ENCODE data around the gene ZNF628.

ZNF628 gene

DNA sequence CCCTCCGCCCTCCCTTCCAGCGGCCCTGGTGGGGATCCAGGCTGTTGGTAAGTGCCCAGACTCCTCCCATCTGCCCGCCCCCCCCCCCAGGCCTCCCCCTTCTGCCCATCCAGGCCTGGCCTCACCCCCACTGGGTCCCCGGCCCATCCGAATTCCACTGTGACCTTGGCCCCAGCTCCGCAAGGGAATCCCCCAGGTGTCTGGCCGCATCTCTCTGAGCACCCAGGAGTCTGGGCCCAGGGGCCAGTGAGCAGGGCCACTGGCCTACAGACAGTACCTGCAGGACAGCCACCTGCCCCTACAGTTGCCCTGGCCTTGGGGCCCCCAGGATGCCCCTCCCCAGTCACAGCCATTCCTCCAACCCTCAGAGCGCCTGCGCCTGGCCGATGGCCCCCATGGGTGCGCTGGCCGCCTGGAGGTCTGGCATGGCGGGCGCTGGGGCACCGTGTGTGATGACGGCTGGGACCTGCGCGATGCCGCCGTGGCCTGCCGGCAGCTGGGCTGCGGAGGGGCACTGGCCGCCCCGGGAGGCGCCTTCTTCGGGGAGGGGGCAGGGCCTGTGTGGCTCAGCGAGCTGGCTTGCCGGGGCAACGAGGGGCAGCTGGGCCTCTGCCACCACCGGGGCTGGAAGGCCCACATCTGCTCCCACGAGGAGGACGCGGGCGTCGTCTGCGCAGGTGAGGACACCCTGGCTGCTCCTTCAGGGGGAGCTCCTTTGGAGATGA lies 12.7 kb downstream of the ZNF628 start:
- in situ Hi-C loops (cut with MboI; ENCODE audit: low sequenced_read_pairs, unreplicated experiment) = no loop called here
- TF ChIP-seq, protein P1, sequence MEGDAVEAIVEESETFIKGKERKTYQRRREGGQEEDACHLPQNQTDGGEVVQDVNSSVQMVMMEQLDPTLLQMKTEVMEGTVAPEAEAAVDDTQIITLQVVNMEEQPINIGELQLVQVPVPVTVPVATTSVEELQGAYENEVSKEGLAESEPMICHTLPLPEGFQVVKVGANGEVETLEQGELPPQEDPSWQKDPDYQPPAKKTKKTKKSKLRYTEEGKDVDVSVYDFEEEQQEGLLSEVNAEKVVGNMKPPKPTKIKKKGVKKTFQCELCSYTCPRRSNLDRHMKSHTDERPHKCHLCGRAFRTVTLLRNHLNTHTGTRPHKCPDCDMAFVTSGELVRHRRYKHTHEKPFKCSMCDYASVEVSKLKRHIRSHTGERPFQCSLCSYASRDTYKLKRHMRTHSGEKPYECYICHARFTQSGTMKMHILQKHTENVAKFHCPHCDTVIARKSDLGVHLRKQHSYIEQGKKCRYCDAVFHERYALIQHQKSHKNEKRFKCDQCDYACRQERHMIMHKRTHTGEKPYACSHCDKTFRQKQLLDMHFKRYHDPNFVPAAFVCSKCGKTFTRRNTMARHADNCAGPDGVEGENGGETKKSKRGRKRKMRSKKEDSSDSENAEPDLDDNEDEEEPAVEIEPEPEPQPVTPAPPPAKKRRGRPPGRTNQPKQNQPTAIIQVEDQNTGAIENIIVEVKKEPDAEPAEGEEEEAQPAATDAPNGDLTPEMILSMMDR (IDR thresholded peaks at IDR 0.05; ENCODE audit: borderline replicate concordance, control extremely low read depth, extremely low read depth, insufficient read depth, missing control alignments) = no peak
- DNase-seq (ENCODE audit: low spot score) = no peak

GRCh38 chr19:55489711-55490477 lies 13.5 kb downstream of the ZNF628 start:
- DNase-seq (ENCODE audit: low spot score) = no peak

GRCh38 chr19:55490478-55491432 lies 14.3 kb downstream of the ZNF628 start:
- in situ Hi-C loops (cut with MboI; ENCODE audit: low sequenced_read_pairs, unreplicated experiment) = no loop called here
- no peak for DNase-seq (ENCODE audit: low spot score)
- TF ChIP-seq, protein P1 (IDR thresholded peaks at IDR 0.05; ENCODE audit: borderline replicate concordance, control extremely low read depth, extremely low read depth, insufficient read depth, missing control alignments) = no peak

More at GRCh38 chr19:55489711-55490477, 13.5 kb downstream of the ZNF628 start:
- TF ChIP-seq, protein P1 (IDR thresholded peaks at IDR 0.05; ENCODE audit: borderline replicate concordance, control extremely low read depth, extremely low read depth, insufficient read depth, missing control alignments) = no peak
- in situ Hi-C loops (cut with MboI; ENCODE audit: low sequenced_read_pairs, unreplicated experiment) = no loop called here

GRCh38 chr19:55491546-55492360 lies 15.3 kb downstream of the ZNF628 start:
- in situ Hi-C loops (cut with MboI; ENCODE audit: low sequenced_read_pairs, unreplicated experiment) = no loop called here
- no peak for DNase-seq (ENCODE audit: low spot score)
- TF ChIP-seq, protein P1 (IDR thresholded peaks at IDR 0.05; ENCODE audit: borderline replicate concordance, control extremely low read depth, extremely low read depth, insufficient read depth, missing control alignments) = no peak

DNA sequence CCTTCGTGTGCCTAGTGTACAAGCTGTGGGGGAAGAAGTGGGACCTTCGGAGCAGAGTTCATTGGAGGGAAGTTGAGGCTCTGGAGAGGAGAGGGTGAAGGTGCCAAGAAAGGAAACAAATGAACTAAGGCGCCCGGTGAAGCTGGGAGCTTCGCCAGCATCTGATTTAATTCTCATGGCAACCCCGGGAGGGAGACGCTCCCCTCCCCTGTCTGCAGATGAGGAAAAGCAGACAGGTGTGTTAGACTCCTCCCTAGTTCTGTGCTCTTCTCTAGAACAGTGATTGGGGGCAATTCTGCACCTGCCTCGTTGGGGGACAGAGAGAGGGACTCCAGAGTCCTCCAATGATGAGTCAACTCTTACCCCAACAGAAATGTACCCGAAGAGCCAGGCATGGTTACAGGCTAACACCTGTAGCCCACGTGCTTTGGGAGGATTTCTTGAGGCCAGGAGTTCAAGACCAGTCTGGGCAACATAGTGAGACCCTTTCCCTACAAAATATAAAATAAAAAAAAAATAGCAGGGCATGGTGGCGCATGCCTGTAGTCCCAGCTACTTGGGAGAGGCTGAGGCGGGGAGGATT lies 16.0 kb downstream of the ZNF628 start:
- TF ChIP-seq, protein P1 (IDR thresholded peaks at IDR 0.05; ENCODE audit: borderline replicate concordance, control extremely low read depth, extremely low read depth, insufficient read depth, missing control alignments) = no peak
- in situ Hi-C loops (cut with MboI; ENCODE audit: low sequenced_read_pairs, unreplicated experiment) = no loop called here
- DNase-seq (ENCODE audit: low spot score) = no peak

All from GM13976 (cell line).